NCI-H1694 treated with DMSO at 0.1 percent for 48 hours (cell line): ENCODE results near the gene LLGL2.
"Not testable (repeated sequence)": the region's sequence is repeated elsewhere in the genome, so short reads cannot be mapped to it uniquely, and the experiment has no call there.

Source experiments
- DNase-seq: peaks from one replicate; lab custom pipeline; 2025; lab: John Stamatoyannopoulos, UW

LLGL2 gene

DNA sequence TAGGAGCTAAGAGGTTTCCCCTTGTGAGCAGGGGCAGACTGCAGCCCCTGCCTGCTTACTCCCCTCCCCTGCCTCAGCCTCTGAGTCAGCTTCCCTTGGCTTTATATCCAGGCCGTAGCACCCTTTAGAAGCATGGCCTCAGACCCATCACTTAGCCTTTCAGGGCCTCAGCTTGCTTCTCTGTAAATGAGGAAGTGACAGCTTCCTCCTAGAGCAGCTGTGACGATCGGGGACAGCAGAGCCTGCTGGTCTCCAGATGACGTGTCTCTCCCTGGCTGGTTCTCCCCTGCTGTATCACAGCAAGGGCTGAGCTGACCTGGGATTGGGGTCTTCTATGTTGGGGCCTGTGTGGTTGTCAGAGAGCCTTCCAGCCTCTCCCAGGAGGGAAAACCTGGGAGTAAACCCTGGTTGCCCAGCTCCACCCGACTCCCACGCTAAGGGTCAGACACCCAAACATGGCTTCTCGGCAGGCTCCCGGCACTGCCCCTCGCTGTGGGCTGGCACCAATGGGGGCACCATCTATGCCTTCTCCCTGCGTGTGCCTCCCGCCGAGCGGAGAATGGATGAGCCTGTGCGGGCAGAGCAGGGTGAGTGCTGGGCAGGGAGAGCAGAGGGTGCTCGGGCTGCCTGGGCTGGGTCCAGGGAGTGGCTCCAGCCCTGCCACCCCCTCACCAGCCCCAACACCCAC, 45.8 kb downstream of the LLGL2 start:
- no peak for DNase-seq

GRCh38 chr17:75571885-75572215, 46.4 kb downstream of the LLGL2 start:
- no peak for DNase-seq

DNA sequence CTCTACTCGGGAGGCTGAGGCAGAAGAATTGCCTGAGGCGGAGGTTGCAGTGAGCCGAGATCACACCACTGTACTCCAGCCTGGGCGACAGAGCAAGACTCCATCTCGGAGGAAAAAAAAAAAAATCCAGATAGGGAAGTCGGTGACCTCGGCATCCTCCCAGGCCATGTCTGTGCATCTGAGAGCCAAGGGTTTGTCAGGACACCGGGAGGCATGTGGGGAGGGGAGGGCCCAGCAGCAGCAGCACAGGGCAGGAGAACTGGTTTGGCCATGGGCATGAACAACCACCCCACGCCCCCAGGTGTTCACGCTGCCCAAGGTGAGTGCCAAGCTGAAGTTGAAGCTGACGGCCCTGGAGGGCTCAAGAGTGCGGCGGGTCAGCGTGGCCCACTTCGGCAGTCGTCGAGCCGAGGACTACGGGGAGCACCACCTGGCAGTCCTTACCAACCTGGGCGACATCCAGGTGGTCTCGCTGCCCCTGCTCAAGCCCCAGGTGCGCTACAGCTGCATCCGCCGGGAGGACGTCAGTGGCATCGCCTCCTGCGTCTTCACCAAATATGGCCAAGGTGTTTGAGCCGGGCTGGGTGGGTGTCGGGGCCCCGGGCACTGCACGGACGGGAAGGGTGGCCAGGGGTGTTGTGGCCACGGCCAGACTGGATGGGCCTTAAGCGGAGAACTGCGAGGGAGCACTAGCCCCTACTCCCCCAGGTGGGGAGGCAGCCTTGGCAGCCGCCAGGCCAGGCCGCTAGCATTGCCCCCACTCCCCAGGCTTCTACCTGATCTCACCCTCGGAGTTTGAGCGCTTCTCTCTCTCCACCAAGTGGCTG, 47.4 kb downstream of the LLGL2 start:
- DNase-seq: no peak

DNA sequence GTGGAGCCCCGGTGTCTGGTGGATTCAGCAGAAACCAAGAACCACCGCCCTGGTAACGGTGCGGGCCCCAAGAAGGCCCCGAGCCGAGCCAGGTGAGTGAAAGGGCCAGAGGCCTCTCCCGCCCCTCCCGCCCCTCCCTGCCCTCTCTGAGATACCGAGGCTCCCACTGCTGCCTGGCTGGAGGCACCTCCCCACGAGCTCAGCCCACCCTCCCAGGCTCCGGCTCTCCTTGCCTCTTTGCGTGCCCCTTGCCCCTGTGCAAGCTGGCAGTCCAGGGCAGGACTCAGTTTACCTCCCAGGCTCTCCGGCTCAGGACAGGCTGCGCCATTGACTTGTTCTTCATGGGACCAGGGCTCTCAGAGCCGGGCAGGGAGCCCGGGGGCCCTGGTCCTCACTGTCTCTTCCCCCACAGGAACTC, 48.1 kb downstream of the LLGL2 start:
- no peak for DNase-seq

- no peak for DNase-seq
Observed at GRCh38 chr17:75573994-75574393, 48.5 kb downstream of the LLGL2 start.

DNA sequence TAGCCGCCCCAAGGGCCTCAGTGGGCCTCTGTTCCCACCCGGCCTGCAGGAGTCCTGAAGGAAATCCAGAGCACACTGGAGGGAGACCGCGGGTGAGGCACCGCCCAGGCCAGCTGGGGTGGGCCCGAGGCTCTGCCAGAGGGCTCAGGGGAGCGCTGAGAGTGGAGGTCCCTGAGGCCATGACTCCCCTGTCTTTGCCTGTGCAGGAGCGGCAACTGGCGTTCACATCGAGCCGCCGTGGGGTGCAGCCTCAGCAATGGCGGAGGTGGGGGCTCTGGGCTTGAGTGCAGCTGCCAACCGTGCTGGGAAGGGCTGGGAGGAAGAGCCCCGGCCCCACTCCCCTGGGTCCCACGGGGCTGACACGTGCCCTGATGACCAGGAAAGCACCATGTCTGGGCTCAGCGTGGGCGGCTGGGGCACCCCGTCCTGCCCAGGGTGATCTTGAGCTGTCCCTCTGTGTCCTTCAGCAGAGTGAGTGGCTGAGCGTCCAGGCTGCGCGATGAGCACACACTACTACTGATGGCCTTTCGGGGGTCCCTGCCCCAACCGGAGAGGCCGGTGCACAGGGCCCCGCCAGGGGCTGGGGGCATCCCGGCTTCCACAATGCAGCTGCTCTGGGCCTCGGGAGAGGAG, 49.0 kb downstream of the LLGL2 start:
- DNase-seq: no peak

DNA sequence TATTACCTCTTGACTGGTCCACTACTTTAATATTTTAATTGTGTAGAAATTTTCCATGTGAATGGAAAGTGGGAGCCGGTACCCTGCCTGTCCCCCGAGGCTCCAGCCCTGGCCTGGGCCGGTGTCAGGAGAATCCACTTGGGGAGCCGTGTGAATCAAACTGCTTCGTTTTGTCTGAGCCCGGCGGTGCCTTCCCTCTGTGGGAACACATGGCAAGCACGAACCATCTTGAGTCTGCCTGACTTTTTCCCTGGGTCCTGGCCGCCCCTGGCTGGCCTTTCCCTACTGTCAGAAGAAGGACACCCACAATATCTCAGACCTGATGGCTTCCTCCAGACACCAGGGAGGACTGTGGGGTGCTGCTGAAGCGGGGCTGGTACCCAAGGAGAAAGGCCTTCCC, 49.7 kb downstream of the LLGL2 start:
- no peak for DNase-seq

GRCh38 chr17:75575728-75576127, 50.2 kb downstream of the LLGL2 start:
- no peak for DNase-seq

DNA sequence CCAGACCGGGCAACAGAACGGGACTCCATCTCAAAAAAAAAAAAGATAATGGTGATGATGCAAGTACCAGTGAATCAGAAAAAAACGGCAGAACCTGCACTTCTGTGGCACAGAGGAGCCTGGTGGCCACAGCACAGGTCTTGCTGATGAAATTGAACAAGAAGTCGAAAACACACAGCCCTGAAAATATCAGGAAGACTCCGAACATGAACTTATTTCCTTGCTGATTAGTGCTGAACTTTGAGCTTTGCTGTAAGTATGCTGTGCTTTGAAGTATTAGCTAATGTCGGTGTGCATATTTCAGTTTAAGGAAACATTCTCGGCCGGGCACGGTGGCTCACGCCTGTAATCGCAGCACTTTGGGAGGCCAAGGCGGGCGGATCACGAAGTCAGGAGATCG, 51.2 kb downstream of the LLGL2 start:
- DNase-seq: no peak

- DNase-seq: not testable (repeated sequence)
Observed at GRCh38 chr17:75581121-75581725, 55.7 kb downstream of the LLGL2 start.

DNA sequence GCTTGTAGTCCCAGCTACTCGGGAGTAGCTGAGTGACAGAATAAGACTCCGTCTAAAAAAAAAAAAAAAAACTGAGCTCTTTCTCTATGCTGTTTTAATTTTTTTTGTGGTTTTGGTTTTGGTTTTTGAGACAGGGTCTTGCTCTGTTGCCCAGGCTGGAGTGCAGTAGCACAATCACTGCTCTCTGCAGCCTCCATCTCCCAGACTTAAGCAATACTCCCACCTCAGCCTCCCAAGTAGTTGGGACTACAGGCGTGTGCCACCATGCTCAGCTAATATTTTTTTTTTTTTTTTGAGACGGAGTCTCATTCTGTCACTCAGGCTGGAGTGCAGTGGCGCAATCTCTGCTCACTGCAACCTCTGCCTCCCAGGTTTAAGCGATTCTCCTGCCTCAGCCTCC, 57.7 kb downstream of the LLGL2 start:
- not testable (repeated sequence) for DNase-seq

- no peak for DNase-seq
Observed at GRCh38 chr17:75584849-75585175, 59.3 kb downstream of the LLGL2 start.

- DNase-seq: no peak
Observed at GRCh38 chr17:75587675-75588595, 62.4 kb downstream of the LLGL2 start, which contains the start of gene MYO15B. Gene MYO15B, plus strand, starts transcription at chr17:75587800. Its CDS starts 258 bp downstream, at chr17:75588058.

- DNase-seq: no peak
Observed at GRCh38 chr17:75588596-75589011, 63.1 kb downstream of the LLGL2 start.

- peak; percentile 52 for DNase-seq
Observed at GRCh38 chr17:75589012-75589918, 63.8 kb downstream of the LLGL2 start.

DNA sequence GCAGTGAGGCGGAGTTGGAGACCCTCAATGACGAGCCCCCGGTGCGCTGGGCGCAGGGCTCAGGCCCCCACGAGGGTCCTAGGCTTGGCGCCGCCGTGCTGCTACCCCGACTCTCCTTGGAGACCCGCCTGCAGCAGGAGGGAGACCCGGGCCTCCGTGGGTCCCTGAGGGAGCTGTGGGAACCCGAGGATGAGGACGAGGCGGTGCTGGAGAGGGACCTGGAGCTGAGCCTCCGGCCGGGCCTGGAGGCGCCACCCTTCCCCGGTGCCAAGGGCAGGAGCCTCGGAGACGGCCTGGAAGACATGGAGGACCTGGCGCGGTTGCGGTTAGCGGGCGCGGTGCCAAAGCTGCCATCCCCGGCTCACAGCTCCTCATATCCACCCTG, 64.4 kb downstream of the LLGL2 start:
- no peak for DNase-seq

DNA sequence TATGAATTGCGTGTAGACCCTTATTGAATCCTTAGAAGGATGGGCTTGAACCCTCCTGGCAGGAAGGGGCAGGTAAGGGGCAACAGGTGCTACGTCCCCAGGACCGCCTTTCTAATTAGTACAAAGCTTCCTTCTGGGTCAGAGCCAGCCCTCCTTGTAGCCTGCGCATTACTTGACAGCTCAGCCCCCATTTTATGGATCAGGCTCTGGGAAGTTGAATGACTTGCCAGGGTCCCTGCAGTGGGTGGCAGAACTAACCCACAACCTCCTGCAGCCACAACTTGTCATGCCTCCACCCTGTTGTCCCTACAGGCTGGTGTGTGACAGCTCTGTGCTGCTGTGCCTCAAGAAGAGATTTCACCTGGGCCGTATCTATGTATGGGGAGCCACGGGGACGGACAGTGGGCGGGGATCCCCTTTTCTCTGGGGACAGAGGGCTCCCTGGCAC, 64.8 kb downstream of the LLGL2 start:
- DNase-seq: no peak

DNA sequence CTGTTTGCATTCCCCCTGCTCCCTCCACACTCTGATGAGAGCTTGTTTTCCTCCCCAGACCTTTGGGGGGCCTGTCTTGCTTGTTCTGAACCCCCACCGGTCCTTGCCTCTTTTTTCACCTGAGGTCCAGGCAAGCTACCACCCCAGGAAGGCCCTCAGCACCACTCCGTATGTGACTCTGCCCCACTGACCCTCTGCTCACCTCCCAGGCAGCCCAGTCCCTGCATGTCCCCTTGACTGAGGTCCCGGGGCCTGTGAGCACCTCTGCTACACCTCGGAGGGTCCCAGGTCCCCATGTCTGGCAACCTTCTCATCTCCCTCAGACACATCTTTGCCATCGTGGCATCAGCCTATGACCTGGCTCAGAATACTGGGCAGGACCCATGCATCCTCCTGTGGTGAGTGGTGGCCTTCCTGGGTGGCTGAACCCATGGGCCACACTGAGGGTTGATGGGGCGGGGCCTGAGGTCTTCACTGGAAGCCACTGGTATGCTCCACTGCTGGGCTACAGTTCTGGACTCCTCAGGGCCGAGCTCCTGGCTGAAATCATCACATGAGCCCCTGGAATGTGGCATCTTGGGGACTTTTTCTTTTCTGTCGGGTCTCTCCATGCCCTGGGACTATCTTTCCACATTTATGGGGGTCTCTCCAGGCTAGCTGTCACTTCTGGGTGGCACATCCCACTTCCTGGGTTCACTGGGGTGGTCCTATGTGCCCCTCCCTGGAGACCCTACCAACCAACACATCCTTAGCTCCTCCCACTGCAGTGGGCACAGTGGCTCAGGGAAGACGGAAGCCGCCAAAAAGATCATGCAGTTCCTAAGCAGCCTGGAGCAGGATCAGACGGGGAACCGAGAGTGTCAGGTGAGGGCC, 65.6 kb downstream of the LLGL2 start:
- no peak for DNase-seq

- no peak for DNase-seq
Observed at GRCh38 chr17:75591722-75592302, 66.3 kb downstream of the LLGL2 start.
